Measurements from ENCODE around the gene NOLC1. TPM values are rescaled to one million over a fixed set of nuclear protein-coding genes. Genes with fewer than 3 reads are reported as not detected.
A peak's percentile ranks its signal among the peaks of the same experiment; 100 is the strongest.

NOLC1 gene
- total and polyA plus RNA-seq, 10 of the 15 experiments (the other 5 are each of a cell fraction or from before 2014, with no cell fraction given), result 91.7 to 244 (median 128) TPM

GRCh38 chr10:102152545-102152890 lies 329 bp downstream of the NOLC1 start:
- H3K27ac ChIP-seq (ENCODE audit: control insufficient read depth, insufficient read depth), result peak overlapping the region; percentile 83
- under 1% methylated on average over 19 of the region's 19 CpGs for WGBS (ENCODE audit: insufficient coverage, insufficient replicate concordance, low lambda C conversion rate, missing lambda C conversion rate)
- no TSS peak for BruUV-seq (replicated peaks)
- FAIRE-seq (no peak), ATAC-seq (peak; percentile 41), DNase-seq (ENCODE audit: low read depth, low spot score) (no peak)
- intact Hi-C loops (cut with micrococcal nuclease; ENCODE audit: unreplicated experiment), result loop anchor here (1.0 kb wide), 1 partner anchor 20 kb away; no protein-coding TSS in a partner anchor
- H3K36me3 ChIP-seq (ENCODE audit: control insufficient read depth in 2 of 2, insufficient read depth in 2 of 2, low read length in 1 of 2), result peaks cover 21 to 38% of the 10 kb centered on the region in 2 experiments
- H3K9ac ChIP-seq (ENCODE audit: control insufficient read depth, insufficient read depth, low read length), result peak overlapping the region; percentile 89
- H3K79me2 ChIP-seq (ENCODE audit: control insufficient read depth, insufficient read depth, low read length), result peaks cover 54% of the 10 kb centered on the region
- H3K4me2 ChIP-seq (ENCODE audit: control insufficient read depth, insufficient read depth), result peak overlapping the region; percentile 39
- peaks cover 9% of the 10 kb centered on the region for H3K4me1 ChIP-seq (ENCODE audit: control insufficient read depth, insufficient read depth, low read length)
- H3K9me3 ChIP-seq (replicated peaks; ENCODE audit: control insufficient read depth, insufficient read depth, low read length), result no peaks in the 10 kb centered on the region
- peak overlapping the region; percentile 94 for H3K4me3 ChIP-seq
- ChIA-PET CTCF (interaction anchor here (1.0 to 3.0 kb wide), 6 partner anchors 17 to 246 kb away, joined by 3 to 24 read pairs (median 6); partner anchors contain the start of gene PPRC1), POLR2A (interaction anchor here (0.5 to 2.6 kb wide), 12 partner anchors 13 to 334 kb away, joined by 3 to 19 read pairs (median 4); partner anchors contain the start of genes GBF1, OGA and PPRC1), SMC1A (ENCODE audit: uncharacterized antibody, unreplicated experiment) (interaction anchor here (1.6 to 5.0 kb wide), 6 partner anchors 14 to 34 kb away, joined by 3 to 29 read pairs (median 11); partner anchors contain the start of gene PPRC1), RAD21 (ENCODE audit: unreplicated experiment) (interaction anchor here (0.9 to 2.1 kb wide), 6 partner anchors 13 to 270 kb away, joined by 3 to 12 read pairs (median 6); partner anchors contain the start of gene PPRC1)
- H2AFZ ChIP-seq (ENCODE audit: control insufficient read depth, low read depth, low read length), result peak overlapping the region; percentile 38
- 0 out of 2 replicates have a peak, but pooled peaks have one; percentile 38 for TF ChIP-seq NBN (IDR thresholded peaks at IDR 0.05)
- 0 out of 2 replicates have a peak, but pooled peaks have one; percentile 13 for TF ChIP-seq MTA3 (IDR thresholded peaks at IDR 0.05; ENCODE audit: borderline replicate concordance, low read length)
- TF ChIP-seq EGR1 (IDR thresholded peaks at IDR 0.05; ENCODE audit: borderline replicate concordance in 1 of 2, low read depth in 2 of 2, low read length in 2 of 2), result no peak
- TF ChIP-seq PML (IDR thresholded peaks at IDR 0.05; ENCODE audit: low read length), result peak; percentile 9; the same call in 1 of the 2 replicates
- 0 out of 2 replicates have a peak, but pooled peaks have one; percentile 57 for TF ChIP-seq LARP7 (IDR thresholded peaks at IDR 0.05)
- TF ChIP-seq CBX3 (IDR thresholded peaks at IDR 0.05; ENCODE audit: borderline replicate concordance, low read depth), result no peak
- TF ChIP-seq MYC (IDR thresholded peaks at IDR 0.05; ENCODE audit: insufficient read depth, insufficient read length, insufficient replicate concordance, low read length, severe bottlenecking), result peak; percentile 76
- TF ChIP-seq SIX5 (IDR thresholded peaks at IDR 0.05; ENCODE audit: low read depth, low read length, severe bottlenecking), result no peak
- no peak for TF ChIP-seq IRF5 (IDR thresholded peaks at IDR 0.05; ENCODE audit: borderline replicate concordance)
- peak; percentile 69; the same call in 1 of the 2 replicates for TF ChIP-seq NKRF (conservative IDR thresholded peaks at IDR 0.05)
- TF ChIP-seq ZNF687 (IDR thresholded peaks at IDR 0.05), result 0 out of 2 replicates have a peak, but pooled peaks have one; percentile 23
- 0 out of 2 replicates have a peak, but pooled peaks have one; percentile 4 for TF ChIP-seq RELB (IDR thresholded peaks at IDR 0.05; ENCODE audit: low read depth)
- TF ChIP-seq ZNF207 (IDR thresholded peaks at IDR 0.05; ENCODE audit: borderline replicate concordance), result no peak
- TF ChIP-seq KLF5 (IDR thresholded peaks at IDR 0.05; ENCODE audit: partially characterized antibody), result peak; percentile 6
- in situ Hi-C loops (cut with MboI), result no loop called here
- H3K27me3 ChIP-seq (replicated peaks in 1 of 2; ENCODE audit: control insufficient read depth in 2 of 2, insufficient read depth in 2 of 2, low read length in 1 of 2), result no peaks in the 10 kb centered on the region
- no peaks in the 10 kb centered on the region; the same call in none of the 2 replicates for H4K20me1 ChIP-seq (ENCODE audit: control insufficient read depth, insufficient read depth)
